ENCODE data around the gene ABCC6.

DNA sequence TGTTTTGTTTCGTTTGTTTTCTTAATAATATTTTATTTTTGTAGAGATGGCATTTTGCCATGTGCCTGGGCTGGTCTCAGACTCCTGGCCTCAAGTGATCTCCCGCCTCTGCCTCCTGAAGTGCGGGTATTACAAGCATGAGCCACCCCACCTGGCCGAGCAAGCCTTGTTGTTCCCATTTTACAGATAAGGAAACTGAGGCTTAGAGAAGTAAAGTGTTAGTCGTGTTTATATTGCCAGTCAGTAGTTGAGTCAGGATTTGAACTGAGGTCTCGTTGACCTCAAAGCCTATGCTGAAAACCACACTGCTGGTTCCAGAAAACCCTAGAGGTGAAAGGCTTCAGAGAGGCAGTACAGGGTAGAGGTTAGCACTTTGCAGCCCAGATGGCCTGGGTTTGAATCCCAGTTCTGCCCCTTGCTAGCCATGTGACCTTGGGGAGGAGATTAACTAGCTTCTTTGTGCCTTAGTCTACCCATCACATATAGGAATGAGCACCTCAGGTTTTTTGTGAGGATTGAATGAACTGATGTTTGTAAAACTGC is 102.0 kb downstream of the ABCC6 start:
- TF ChIP-seq, protein P1, sequence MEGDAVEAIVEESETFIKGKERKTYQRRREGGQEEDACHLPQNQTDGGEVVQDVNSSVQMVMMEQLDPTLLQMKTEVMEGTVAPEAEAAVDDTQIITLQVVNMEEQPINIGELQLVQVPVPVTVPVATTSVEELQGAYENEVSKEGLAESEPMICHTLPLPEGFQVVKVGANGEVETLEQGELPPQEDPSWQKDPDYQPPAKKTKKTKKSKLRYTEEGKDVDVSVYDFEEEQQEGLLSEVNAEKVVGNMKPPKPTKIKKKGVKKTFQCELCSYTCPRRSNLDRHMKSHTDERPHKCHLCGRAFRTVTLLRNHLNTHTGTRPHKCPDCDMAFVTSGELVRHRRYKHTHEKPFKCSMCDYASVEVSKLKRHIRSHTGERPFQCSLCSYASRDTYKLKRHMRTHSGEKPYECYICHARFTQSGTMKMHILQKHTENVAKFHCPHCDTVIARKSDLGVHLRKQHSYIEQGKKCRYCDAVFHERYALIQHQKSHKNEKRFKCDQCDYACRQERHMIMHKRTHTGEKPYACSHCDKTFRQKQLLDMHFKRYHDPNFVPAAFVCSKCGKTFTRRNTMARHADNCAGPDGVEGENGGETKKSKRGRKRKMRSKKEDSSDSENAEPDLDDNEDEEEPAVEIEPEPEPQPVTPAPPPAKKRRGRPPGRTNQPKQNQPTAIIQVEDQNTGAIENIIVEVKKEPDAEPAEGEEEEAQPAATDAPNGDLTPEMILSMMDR (IDR thresholded peaks at IDR 0.05) = no peak
- TF ChIP-seq POLR2AphosphoS5 (IDR thresholded peaks at IDR 0.05; ENCODE audit: low read depth, low read length) = no peak
